HepG2 (cell line): ENCODE data around the gene SH3BP2. TPM values are rescaled to one million over a fixed set of nuclear protein-coding genes. Genes with fewer than 3 reads are reported as not detected.

Experiments
- ELF3 ChIP-seq: IDR thresholded peaks from 2 replicates; pipeline ENCODE4 v1.6.1; 2016; ENCODE audit warnings: missing genetic modification reagents, missing compliant biosample characterization
- GFI1 ChIP-seq: sonication (generic); formaldehyde crosslinking; IDR thresholded peaks from 2 replicates; pipeline ENCODE4 v1.5.0; 2020; ENCODE audit warnings: missing genetic modification reagents, mild to moderate bottlenecking, borderline replicate concordance
- HNF4A ChIP-seq: sonication (generic); formaldehyde crosslinking; IDR thresholded peaks from 2 replicates; pipeline ENCODE4 v1.4.0; 2020; ENCODE audit warnings: missing genetic modification reagents
- MXD1 ChIP-seq: sonication (generic); formaldehyde crosslinking; IDR thresholded peaks from 2 replicates; pipeline ENCODE4 v1.4.0; 2020; ENCODE audit warnings: mild to moderate bottlenecking, missing genetic modification reagents
- MXD3 ChIP-seq: IDR thresholded peaks from 2 replicates; pipeline ENCODE4 v1.6.1; 2016; ENCODE audit warnings: mild to moderate bottlenecking, missing biosample characterization, missing genetic modification reagents
- NCOR1 ChIP-seq: fragments of 200-600 bp; sonication (generic); IDR thresholded peaks from 2 replicates; pipeline ENCODE4 v1.7.0; 2017; ENCODE audit warnings: antibody characterized with exemption, low read length, borderline replicate concordance
- NR2F6 ChIP-seq, 2 experiments: IDR thresholded peaks; 2 replicates each; pipeline ENCODE4 v1.6.1; 2016; ENCODE audit warnings: antibody characterized with exemption in 1 of 2, mild to moderate bottlenecking in 1 of 2
- PHF21A ChIP-seq: sonication (generic); formaldehyde crosslinking; IDR thresholded peaks from 2 replicates; pipeline ENCODE4 v1.5.0; 2020; ENCODE audit warnings: mild to moderate bottlenecking, missing genetic modification reagents
- RAD51 ChIP-seq: fragments of 450-650 bp; IDR thresholded peaks from 2 replicates; pipeline ENCODE4 v1.6.1; 2016; ENCODE audit warnings: borderline replicate concordance
- RBM22 ChIP-seq: fragments of 200-400 bp; formaldehyde crosslinking; optimal IDR thresholded peaks from 2 replicates; pipeline ENCODE3; 2017; ENCODE audit warnings: mild to moderate bottlenecking, low read length, moderate library complexity
- RXRB ChIP-seq: IDR thresholded peaks from 2 replicates; pipeline ENCODE4 v1.6.1; 2016; ENCODE audit warnings: borderline replicate concordance, missing genetic modification reagents, missing compliant biosample characterization
- SAP130 ChIP-seq: IDR thresholded peaks from 2 replicates; pipeline ENCODE4 v1.6.1; 2016; ENCODE audit warnings: low read depth
- SOX13 ChIP-seq, 3 experiments: fragments of 450-650 bp in 1 of 3; sonication (generic) in 1 of 3; formaldehyde crosslinking in 1 of 3; IDR thresholded peaks in 2 of 3; conservative IDR thresholded peaks in 1 of 3; 2 replicates each; pipeline versions ENCODE4 v1.5.0 to v1.6.1; 2016 to 2020; ENCODE audit warnings: antibody characterized with exemption in 1 of 3, mild to moderate bottlenecking in 1 of 3, missing compliant biosample characterization in 1 of 3, missing genetic modification reagents in 1 of 3, moderate library complexity in 1 of 3
- TEAD3 ChIP-seq: optimal IDR thresholded peaks from 2 replicates; pipeline ENCODE3; 2016; ENCODE audit warnings: borderline replicate concordance
- ZNF121 ChIP-seq: sonication (generic); formaldehyde crosslinking; IDR thresholded peaks from 2 replicates; pipeline ENCODE4 v1.5.0; 2020; ENCODE audit warnings: mild to moderate bottlenecking, missing genetic modification reagents
- ZNF646 ChIP-seq: sonication (generic); formaldehyde crosslinking; IDR thresholded peaks from 2 replicates; pipeline ENCODE4 v1.9.0; 2021; ENCODE audit warnings: mild to moderate bottlenecking, missing genetic modification reagents
- polyA plus RNA-seq, 8 experiments: library from polyadenylated mRNA; depleted of rRNA in 3 of 8; stranded (reverse) in 7 of 8; unstranded in 1 of 8; fragments of >200 nt; fragmentation: Illumina TruSeq in 4 of 8; extraction: Trizol in 4 of 8; gene quantifications; 2 replicates each; pipeline versions ENCODE4 v1.2.1 to v1.2.3, GENCODE V29; 2011 to 2016; ENCODE audit warnings: low read depth in 4 of 8, missing spikeins in 1 of 8, mixed read lengths in 1 of 8; ENCODE audit not compliant: insufficient read depth in 1 of 8
- total RNA-seq, 5 experiments: library from RNA; depleted of rRNA; stranded (reverse); fragments of >200 nt; fragmentation: Illumina TruSeq; extraction: Trizol; gene quantifications; 2 replicates each; pipeline ENCODE4 v1.2.3, GENCODE V29; 2016; ENCODE audit warnings: low read depth in 1 of 5

SH3BP2 gene
- total and polyA plus RNA-seq, 2 of the 13 experiments (the other 11 are each of a cell fraction or from before 2014, with no cell fraction given), result 16.9 to 34.5 TPM

GRCh38 chr4:2866160-2866861 is 73.4 kb downstream of the SH3BP2 start (continued):
- TF ChIP-seq ZNF646 (CRISPR knock-in tag) (peak; percentile 83), TEAD3 (CRISPR knock-in tag) (peak; percentile 15), NCOR1 (peak; percentile 38; the same call in 1 of the 2 replicates), GFI1 (CRISPR knock-in tag) (peak; percentile 70), HNF4A (CRISPR knock-in tag) (peak; percentile 77), NR2F6 (IDR thresholded peaks at IDR 0.05) (peak; percentile 31; the same call in 1 of the 2 replicates), NR2F6 (CRISPR knock-in tag; IDR thresholded peaks at IDR 0.05) (peak; percentile 69), SAP130 (CRISPR knock-in tag) (peak; percentile 67), RBM22 (peak; percentile 9), ZNF121 (CRISPR knock-in tag) (peak; percentile 63), RXRB (peak; percentile 81), SOX13 (IDR thresholded peaks at IDR 0.05) (no peak), SOX13 (CRISPR knock-in tag; conservative IDR thresholded peaks at IDR 0.05 in 1 of 2, IDR thresholded peaks at IDR 0.05 in 1 of 2) (peak in 1 of 2 experiments; percentile 55; a peak in 2 of 4 replicates), PHF21A (0 out of 2 replicates have a peak, but pooled peaks have one; percentile 33), RAD51 (no peak), MXD1 (no peak), MXD3 (CRISPR knock-in tag) (no peak), ELF3 (CRISPR knock-in tag) (0 out of 2 replicates have a peak, but pooled peaks have one; percentile 2)
